NCI-H146 treated with DMSO at 0.1 percent for 48 hours (cell line): ENCODE results near the gene CELF2.

Experiments used
- DNase-seq: peaks from one replicate; lab custom pipeline; 2025; ENCODE audit not compliant: unreplicated experiment; lab: John Stamatoyannopoulos, UW

CELF2 gene

DNA sequence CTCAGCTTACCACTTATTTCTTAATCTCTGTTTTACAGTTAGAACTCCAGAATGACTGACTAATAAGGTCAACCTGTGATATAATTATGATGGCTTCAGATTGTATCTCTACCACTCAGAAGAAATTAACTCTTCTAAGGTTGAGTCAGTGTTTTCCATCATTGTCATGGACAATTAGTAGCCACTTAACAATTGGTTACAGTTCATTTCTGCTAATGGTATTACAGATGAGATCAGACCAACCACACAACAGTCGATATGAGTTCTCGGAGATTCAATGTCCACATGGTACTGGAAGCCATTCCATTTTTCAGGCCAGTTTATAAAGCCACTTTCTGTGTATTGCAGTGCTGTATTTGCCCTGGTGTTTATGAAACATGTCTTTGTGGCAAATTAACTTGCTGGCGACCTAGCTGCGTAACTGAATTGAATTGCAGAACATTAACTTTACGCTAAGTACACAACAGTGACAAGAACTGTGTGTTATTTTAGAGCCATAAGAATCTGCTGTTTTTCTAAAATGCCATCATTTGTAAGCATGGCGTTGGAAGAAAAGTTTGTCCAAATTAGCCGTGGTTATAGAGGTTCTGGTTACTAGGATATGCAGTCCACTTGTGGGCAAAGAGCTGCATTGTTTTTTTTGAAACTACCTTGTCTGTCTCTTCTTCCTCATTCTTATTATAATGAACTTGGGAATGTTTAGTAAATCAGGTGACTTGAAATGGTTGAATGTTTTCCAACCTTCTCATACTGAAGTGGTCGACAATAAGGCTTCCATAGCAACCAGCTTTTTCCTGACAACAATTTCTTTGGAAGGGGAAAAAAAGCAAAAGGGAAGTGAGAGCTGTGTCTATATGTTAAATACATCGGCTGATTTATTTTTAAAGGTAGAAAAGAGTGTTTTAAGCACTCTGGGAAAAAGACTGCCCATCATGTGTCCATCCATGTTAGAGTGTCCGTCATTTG, 76.4 kb downstream of the CELF2 start:
- DNase-seq = no peak

GRCh38 chr10:11095374-11095801, 77.7 kb downstream of the CELF2 start:
- no peak for DNase-seq

- DNase-seq = no peak
These were observed 78.8 kb downstream of the CELF2 start for GRCh38 chr10:11096422-11096821.

- DNase-seq = no peak
These were observed 80.0 kb downstream of the CELF2 start for GRCh38 chr10:11097686-11098085.

- DNase-seq = no peak
These were observed 81.0 kb downstream of the CELF2 start for GRCh38 chr10:11098666-11099065.

DNA sequence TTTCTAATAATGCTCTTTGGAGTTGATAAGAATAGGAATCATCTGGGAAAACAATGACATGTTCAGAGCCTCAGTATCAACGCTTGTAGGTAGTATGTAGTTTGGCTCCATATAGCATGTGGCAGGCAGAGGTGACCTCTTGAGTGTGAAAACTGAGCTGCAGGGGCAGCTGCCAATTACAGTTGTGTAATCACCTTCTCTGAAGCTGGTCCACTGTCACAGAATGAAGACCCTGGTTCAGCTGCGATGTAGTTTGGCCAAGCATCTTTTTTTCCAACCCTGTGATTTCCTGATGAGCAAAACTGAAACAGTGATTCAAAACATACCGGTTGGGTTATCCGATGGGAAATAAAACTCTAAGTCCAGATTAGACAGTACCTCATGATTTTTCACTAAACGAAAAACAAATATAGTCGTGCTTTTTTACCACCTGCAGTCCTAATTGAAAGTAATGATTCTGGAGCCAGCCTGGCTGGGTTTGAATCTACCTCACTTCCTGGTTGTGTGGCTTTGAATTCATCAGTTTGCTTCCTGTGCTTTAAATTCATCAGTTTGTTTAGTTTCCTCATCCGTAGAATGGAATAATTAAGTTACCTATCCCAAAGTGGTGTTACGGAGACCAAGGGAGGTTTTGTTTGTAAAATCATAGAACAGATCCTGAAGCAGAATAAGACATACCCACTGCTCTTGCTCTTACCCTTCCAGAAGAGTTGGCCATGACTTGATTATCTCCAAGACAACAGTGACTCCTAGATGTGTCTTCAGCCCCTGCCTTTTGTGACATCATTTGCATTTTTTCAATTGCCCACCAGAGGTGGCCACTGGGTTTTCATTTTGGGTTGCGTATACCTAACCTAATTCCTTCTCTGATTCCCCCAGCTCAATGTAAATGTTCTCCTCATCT, 87.4 kb downstream of the CELF2 start:
- no peak for DNase-seq

DNA sequence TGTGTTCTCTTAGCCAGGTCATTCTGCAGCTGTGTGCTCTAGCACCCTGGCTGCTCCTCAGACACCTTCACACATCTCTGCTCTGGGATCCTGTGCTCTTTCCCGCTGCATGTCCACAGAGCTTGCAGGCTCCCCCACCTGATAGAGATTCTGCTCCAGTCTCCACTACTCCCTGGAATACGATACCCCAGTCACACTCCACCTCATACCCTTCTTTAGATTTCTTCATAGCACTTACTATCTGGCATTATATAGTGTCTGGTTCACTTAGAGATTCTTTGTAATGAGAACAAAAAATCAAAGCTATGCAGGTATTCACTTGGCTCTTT, 88.0 kb downstream of the CELF2 start:
- no peak for DNase-seq

DNA sequence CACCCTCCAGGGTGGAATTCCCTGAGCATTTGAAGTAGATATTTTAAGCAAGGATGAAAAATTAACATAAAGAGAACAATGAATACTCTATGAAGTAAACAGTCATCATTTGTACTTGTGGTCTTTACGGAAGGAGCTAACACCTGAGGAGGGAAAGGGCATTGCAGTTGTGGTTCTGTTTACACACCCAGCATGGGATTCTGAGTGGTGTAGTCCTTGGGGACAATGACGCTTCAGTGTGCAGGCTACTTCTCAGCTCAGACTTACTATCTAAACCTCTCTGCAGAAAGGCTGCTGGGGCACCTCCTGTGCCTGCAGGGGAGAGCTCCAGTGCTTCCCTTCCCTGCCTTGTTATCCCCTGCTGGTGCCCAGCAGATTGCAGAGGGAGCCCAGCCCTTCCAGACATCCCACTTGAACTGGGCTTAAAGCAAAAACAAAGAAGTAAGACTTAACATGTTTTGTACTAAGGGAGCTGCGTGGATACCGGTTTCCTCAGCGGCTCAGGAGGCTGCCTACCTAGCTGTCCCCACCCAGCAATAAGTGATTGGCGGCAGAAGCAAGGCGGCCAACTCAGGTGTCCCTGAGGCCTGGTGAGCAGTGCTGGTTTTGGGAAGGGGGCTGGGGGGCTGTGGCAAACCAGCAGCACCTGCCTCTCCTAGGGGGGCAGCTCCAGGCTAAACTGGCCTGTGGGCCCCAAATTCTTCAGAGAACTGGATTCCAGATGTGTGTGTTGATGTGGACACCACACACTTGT, 89.1 kb downstream of the CELF2 start:
- DNase-seq = peak; percentile 82

DNA sequence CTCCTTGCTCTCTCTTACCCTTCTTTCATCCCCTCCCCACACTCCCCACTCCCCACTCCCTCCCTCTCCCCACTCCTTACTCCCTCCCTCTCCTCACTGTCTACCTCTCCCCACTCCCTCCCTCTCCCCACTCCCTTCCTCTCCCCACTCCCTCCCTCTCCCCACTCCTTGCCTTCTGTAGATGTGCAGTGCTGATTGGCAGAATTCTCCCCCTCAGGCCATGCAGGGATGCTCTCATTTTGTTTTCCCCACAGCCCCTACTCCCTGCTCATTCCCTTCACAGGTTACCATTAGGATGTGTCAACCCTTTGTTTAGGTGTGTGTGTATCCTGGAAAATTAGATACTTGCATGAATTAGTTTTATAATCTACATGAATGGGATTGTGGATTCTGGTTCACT, 90.3 kb downstream of the CELF2 start:
- DNase-seq = no peak

DNA sequence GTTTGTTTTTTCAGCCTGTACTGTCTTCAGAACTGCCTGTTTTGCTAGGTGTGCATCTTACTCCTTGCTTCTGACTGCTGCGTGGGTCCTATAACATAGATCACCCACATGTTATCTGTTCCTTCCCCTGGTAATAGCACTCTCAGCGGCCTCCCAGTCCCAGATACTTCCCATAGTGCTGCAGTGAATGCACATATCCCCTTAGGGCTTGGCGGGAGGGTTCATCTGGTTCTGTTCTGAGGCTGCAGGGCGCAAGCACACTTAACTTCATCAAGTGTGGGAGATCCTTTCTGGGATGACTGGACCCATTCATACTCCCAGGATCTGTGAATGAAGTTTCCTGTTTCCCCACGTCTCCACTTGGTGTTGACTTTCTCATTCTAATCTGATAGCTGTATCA, 90.7 kb downstream of the CELF2 start:
- DNase-seq = no peak

GRCh38 chr10:11109590-11109989, 91.9 kb downstream of the CELF2 start:
- no peak for DNase-seq

DNA sequence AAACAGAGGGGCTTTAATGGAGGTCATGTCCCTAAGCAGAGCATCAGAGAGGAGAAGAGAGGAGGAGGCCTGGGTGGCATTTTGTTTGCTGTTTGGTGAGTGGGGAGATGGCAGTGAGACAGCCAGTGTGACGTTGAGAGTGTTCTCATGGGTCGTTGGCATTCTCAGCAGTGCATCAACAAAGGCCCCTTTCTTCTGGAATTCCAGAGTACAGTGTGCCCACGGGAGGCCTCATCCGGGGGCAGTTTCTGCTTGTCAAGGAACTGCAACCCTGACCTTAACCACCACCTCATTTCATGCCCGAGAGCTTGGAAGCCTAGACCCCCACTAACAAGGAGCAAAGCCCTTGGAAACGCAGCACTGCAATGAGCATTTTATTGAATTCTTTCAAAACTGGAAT, 92.9 kb downstream of the CELF2 start:
- DNase-seq = no peak

DNA sequence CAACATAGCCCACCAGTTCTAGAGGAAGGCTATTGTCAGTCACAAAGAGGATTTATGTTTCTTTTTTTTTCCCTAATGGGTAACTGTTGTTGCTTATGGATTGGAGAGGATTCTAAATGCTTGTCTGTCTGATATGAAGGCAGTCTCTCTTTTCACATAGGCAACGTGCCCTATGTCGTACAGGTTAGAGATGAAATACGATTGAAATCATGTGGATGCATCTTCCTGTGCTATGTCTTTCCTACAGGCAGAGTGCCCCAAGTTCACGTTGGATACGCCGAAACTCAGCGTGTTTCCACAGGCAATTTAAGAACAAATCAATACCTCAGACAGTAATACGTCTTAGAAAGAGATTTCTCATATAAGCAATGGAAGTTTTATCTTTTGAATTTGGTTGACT, 93.8 kb downstream of the CELF2 start:
- DNase-seq = no peak

DNA sequence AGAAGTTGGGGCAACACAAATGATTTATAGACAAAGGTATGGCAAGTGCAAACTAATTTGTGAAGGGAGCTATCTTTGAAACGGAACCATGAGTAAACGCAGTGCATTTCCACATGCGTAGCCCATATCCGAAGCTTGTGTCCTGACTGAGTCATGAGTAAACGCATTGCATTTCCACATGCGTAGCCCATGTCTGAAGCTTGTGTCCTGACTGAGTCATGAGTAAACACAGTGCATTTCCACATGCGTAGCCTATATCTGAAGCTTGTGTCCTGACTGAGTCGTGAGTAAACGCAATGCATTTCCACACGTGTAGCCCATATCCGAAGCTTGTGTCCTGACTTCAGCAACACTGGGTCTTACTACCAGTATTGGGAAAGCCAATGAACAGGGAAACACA, 95.0 kb downstream of the CELF2 start:
- DNase-seq = no peak

GRCh38 chr10:11113156-11113555, 95.5 kb downstream of the CELF2 start:
- no peak for DNase-seq

GRCh38 chr10:11114269-11114668, 96.6 kb downstream of the CELF2 start:
- no peak for DNase-seq

GRCh38 chr10:11115337-11115736, 97.7 kb downstream of the CELF2 start:
- DNase-seq = no peak

DNA sequence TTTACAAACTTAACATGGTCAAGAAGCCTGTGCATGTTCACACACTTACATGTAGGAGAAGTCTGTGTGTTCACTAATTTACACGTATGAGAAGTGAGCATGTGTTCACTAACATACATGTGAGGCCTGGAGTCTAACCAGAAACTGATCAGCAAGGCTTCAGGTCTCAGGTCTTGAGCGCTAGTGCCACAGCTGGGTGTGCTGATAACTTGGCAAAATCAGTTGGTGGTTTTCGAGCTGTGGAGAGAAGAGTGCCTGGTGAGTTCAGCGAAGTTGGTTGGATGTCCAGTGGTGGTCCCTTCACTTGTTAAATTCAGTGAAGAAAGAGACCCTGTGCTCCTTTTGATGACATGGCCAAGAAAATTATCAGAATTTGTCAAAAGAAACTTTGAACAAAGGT, 98.7 kb downstream of the CELF2 start:
- DNase-seq = no peak

DNA sequence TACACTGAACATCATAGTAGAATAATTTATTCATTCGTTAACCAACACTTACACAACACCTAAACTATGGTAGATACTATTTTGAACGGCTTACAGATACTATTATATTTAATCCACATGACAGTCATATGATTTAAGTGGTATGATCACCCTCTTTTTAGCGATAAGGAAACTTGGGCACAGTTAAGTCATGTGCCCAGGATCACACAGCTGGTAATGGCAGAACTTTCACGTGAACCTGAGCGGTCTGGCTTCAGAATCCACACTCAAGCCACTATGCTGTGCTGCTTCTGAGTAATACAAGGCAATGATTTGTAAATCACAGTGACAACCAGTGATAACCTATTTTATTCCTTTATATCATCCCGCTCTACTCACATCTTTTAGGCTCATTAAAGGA, 99.1 kb downstream of the CELF2 start:
- DNase-seq = no peak

DNA sequence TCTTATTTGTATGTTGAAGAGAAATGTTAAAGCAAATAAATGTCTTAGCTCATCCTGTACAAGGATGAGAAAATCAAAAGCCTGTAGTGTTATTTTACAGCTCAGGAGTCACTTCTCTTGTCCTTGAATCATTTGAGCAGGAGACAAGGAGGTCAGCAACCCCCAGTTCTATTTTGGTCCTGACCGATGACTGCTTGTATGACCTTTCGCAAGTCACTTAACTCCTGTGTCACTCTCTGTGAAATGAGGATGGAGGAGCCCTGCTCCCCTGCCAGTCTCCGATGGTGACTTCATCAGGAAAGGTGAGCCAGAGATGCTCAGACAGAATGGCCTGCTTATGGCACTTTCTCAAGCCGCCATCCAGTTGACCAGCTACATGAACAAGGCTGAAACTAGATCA, 101.0 kb downstream of the CELF2 start:
- no peak for DNase-seq

DNA sequence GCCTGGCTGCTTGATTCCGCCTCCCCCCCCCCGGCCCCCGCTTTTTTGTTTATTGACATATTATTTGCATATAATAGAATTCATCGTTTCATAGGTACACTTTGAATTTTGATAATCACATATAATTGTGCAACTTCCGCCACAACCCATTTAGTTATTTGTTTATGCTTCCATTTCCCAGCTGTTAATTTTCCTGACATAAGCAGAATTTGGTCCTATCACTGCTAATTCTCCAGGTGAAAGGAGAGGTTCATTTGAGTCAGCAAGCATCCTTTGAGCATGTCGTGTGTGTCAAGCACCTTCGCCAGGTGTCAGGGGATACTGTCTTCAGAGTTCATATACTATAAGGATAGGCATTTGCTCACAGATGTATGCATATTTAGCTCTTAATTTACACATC, 102.2 kb downstream of the CELF2 start:
- no peak for DNase-seq
